Measurements from ENCODE around the gene C11orf16.
A peak's percentile ranks its signal among the peaks of the same experiment; 100 is the strongest.

The C11orf16 gene

DNA sequence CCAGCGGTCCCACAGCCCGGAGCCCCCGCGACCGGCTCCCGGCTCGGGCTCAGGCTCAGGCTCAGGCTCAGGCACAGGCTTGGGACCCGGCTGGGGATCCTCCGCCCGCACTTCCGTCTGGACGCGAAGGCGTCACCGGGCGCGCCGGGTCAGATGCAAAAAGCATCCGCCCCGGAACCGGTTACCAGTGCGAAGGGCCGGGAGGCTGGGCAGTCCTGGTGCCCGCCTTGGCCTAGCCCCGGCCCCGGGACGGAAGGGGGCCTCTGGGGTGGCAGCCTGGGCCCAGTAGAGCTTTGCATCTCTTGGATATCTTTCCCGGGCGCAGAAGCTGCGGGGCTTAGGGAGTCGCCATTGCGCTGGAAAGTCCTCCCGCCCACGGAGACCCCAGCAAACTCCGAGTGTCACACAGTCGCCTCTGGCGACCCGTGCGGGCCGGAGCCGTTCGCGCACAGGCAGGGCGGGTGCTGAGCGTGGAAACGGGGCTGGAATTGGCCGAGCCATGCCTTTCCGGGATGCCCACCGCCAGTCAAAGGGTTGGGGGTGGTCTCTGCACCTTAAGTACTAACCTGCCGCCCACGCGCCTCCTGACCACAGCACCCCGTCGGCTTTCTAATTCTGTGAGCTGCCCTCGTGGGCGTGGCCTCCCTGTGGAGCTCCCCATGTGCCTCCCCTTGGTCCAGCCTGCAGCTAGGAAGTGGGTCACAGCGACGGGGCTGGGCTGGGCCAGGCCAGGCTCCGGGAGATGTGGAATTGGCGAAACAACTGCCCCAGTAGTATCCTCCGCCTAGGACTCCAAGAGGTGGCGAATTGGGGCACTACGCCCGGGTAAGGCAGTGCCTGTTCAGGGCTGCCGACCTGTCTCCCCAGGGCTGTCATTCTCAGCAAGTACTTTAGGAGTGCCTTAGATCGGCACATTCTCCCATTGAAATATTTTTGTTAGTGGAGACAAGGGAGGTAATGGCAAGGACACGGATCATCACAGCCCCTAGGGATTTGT, 31.9 kb upstream of the C11orf16 start, which contains the start of gene TMEM9B:
Gene TMEM9B, minus strand, starts transcription at position 119 of the 997 bp plus-strand sequence. CDS start 129 bp downstream, outside the sequence.
- Histone ChIP-seq H3F3A (ENCODE audit: insufficient read depth) (peaks cover 3% of the 10 kb centered on the region; the same call in 1 of the 2 replicates), H3K9me2 (replicated peaks; ENCODE audit: insufficient read depth, low read length) (no peaks in the 10 kb centered on the region), H3K27ac (ENCODE audit: low read depth, low read length) (peak within 1 kb of the TSS; percentile 71), H3K79me2 (ENCODE audit: insufficient read depth, low read length) (peaks cover 44% of the 10 kb centered on the region), H3K4me2 (ENCODE audit: low read depth, low read length, poor library complexity, severe bottlenecking) (peak within 1 kb of the TSS; percentile 72), H3K9me3 (ENCODE audit: insufficient read depth, low read length) (no peaks in the 10 kb centered on the region), H3K4me3 (ENCODE audit: insufficient read depth, low read length, poor library complexity, severe bottlenecking) (peak within 1 kb of the TSS; percentile 91), H4K20me1 (ENCODE audit: low read depth, low read length) (no peaks in the 10 kb centered on the region), H3K27me3 (ENCODE audit: low read length) (no peaks in the 10 kb centered on the region), H2AFZ (ENCODE audit: low read depth, low read length, severe bottlenecking) (peak within 1 kb of the TSS; percentile 65), H3K36me3 (ENCODE audit: low read length) (no peaks in the 10 kb centered on the region), H3K9ac (ENCODE audit: low read length) (peak within 1 kb of the TSS; percentile 81)
- no peak for TF ChIP-seq EZH2phosphoT487 (conservative IDR thresholded peaks at IDR 0.05; ENCODE audit: low read length)
- TF ChIP-seq, protein P1, sequence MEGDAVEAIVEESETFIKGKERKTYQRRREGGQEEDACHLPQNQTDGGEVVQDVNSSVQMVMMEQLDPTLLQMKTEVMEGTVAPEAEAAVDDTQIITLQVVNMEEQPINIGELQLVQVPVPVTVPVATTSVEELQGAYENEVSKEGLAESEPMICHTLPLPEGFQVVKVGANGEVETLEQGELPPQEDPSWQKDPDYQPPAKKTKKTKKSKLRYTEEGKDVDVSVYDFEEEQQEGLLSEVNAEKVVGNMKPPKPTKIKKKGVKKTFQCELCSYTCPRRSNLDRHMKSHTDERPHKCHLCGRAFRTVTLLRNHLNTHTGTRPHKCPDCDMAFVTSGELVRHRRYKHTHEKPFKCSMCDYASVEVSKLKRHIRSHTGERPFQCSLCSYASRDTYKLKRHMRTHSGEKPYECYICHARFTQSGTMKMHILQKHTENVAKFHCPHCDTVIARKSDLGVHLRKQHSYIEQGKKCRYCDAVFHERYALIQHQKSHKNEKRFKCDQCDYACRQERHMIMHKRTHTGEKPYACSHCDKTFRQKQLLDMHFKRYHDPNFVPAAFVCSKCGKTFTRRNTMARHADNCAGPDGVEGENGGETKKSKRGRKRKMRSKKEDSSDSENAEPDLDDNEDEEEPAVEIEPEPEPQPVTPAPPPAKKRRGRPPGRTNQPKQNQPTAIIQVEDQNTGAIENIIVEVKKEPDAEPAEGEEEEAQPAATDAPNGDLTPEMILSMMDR (IDR thresholded peaks at IDR 0.05; ENCODE audit: insufficient read depth, low read length, poor library complexity, severe bottlenecking) = no peak

DNA sequence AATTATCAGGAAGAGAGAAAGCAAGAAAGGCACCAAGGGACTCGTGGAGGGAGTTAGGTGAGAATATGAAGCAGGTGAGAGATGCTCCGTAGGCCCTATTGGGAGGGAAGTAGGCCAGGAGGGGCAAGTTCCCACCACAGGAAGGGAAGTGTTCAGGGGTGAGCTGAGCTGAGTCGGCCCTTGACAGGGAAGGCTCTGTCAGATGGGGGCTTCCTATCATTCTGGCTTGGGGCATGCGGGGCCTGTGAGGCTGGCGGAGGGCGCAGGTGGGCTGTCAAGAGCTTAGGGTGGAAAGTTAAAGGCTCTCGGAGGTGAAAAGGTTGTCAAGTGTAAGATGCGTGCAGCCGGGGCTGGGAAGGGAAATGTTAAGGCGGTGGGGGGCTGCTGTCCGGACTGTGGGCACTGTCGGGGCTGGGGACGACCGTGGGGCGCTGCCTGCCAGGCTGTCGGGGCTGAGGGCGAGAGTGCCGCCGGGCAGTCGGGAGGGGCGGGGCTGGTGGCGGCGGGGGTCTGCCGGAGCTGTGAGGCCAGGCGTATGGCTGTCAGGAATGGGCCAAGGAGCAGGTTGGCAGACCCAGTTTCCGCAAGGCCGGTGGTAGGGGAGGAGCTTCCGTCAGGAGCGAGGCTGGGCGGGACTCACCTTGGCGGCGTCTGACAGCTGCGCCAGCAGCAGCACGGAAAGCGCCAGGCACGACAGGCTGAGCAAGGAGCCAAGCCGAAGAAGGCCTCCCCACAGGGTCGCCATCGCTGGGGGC, 31.0 kb upstream of the C11orf16 start:
- peak overlapping the region; percentile 72 for H3K4me2 ChIP-seq (ENCODE audit: low read depth, low read length, poor library complexity, severe bottlenecking)
- H3K27me3 ChIP-seq (ENCODE audit: low read length) = no peaks in the 10 kb centered on the region
- no peaks in the 10 kb centered on the region for H3K9me3 ChIP-seq (ENCODE audit: insufficient read depth, low read length)
- peak overlapping the region; percentile 65 for H2AFZ ChIP-seq (ENCODE audit: low read depth, low read length, severe bottlenecking)
- H4K20me1 ChIP-seq (ENCODE audit: low read depth, low read length) = no peaks in the 10 kb centered on the region; the same call in 1 of the 2 replicates
- no peaks in the 10 kb centered on the region for H3K9me2 ChIP-seq (replicated peaks; ENCODE audit: insufficient read depth, low read length)
- peaks cover 53% of the 10 kb centered on the region for H3K79me2 ChIP-seq (ENCODE audit: insufficient read depth, low read length)
- peak overlapping the region; percentile 81 for H3K9ac ChIP-seq (ENCODE audit: low read length)
- no peak for TF ChIP-seq EZH2phosphoT487 (conservative IDR thresholded peaks at IDR 0.05; ENCODE audit: low read length)
- TF ChIP-seq, protein P1 (IDR thresholded peaks at IDR 0.05; ENCODE audit: insufficient read depth, low read length, poor library complexity, severe bottlenecking) = no peak
- H3K36me3 ChIP-seq (ENCODE audit: low read length) = no peaks in the 10 kb centered on the region; the same call in 1 of the 2 replicates
- H3K4me3 ChIP-seq (ENCODE audit: insufficient read depth, low read length, poor library complexity, severe bottlenecking) = peak overlapping the region; percentile 91
- H3F3A ChIP-seq (ENCODE audit: insufficient read depth) = peaks cover 3% of the 10 kb centered on the region; the same call in 1 of the 2 replicates
- H3K27ac ChIP-seq (ENCODE audit: low read depth, low read length) = peak overlapping the region; percentile 71

DNA sequence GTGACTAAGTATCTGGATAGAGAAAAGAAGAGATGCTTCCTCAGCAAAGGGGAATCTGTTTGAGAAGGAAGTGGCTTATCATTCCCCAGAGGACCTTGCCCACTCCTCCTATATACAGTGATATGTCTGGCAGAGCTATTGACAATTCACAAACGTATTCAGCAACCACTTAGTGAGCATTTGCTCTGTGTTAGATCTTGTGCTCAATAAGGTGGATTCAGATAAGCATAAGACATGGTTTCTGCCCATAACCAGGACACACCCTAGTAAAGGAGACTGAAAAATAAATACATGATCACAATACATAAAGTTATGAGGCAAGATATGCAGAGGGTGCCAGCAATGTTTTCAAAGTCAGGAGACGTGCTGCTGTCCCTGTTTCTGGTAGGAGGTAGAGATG, 30.1 kb upstream of the C11orf16 start:
- Histone ChIP-seq H3K9me2 (replicated peaks; ENCODE audit: insufficient read depth, low read length) (no peaks in the 10 kb centered on the region), H3K4me2 (ENCODE audit: low read depth, low read length, poor library complexity, severe bottlenecking) (peak overlapping the region; percentile 72), H3K27ac (ENCODE audit: low read depth, low read length) (peak overlapping the region; percentile 17; the same call in 1 of the 2 replicates), H3K27me3 (ENCODE audit: low read length) (no peaks in the 10 kb centered on the region), H3K36me3 (ENCODE audit: low read length) (no peaks in the 10 kb centered on the region; the same call in 1 of the 2 replicates), H3F3A (ENCODE audit: insufficient read depth) (peaks cover 3% of the 10 kb centered on the region; the same call in 1 of the 2 replicates), H3K9ac (ENCODE audit: low read length) (peak overlapping the region; percentile 81), H4K20me1 (ENCODE audit: low read depth, low read length) (no peaks in the 10 kb centered on the region; the same call in 1 of the 2 replicates), H2AFZ (ENCODE audit: low read depth, low read length, severe bottlenecking) (no peak overlapping the region), H3K9me3 (ENCODE audit: insufficient read depth, low read length) (no peaks in the 10 kb centered on the region), H3K4me3 (ENCODE audit: insufficient read depth, low read length, poor library complexity, severe bottlenecking) (peak overlapping the region; percentile 91), H3K79me2 (ENCODE audit: insufficient read depth, low read length) (peaks cover 59% of the 10 kb centered on the region)
- TF ChIP-seq EZH2phosphoT487 (conservative IDR thresholded peaks at IDR 0.05; ENCODE audit: low read length) = no peak
- TF ChIP-seq, protein P1 (IDR thresholded peaks at IDR 0.05; ENCODE audit: insufficient read depth, low read length, poor library complexity, severe bottlenecking) = no peak
